NB4 (cell line): ENCODE data around the gene METTL24.

Source experiments
- CTCF ChIP-seq: IDR thresholded peaks from one replicate; pipeline ENCODE4 v1.5.1; 2012; ENCODE audit warnings: low read depth, low read length
- TF ChIP-seq, protein P1 (sequence below): IDR thresholded peaks from 2 replicates; pipeline ENCODE4 v1.6.1; 2011; ENCODE audit warnings: low read depth, low read length

DNA sequence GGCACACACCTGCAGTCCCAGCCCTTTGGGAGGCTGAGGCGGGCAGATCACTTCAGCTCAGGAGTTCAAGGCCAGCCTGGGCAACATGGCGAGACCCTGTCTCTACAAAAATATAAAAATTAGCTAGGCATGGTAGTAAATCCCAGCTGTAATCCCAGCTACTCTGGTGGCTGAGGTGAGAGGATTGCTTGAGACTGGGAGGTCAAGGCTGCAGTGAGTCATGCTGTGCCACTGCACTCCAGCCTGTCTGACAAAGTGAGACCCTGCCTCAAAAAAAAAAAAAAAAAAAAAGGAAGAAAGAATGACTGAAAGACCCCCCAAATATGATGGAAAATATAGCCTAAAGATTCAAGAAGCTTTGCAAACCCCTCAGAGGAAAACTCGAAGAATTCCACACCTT is 26.8 kb downstream of the METTL24 start:
- no peak for TF ChIP-seq CTCF
- TF ChIP-seq, protein P1, sequence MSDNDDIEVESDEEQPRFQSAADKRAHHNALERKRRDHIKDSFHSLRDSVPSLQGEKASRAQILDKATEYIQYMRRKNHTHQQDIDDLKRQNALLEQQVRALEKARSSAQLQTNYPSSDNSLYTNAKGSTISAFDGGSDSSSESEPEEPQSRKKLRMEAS, result no peak
